Measurements from ENCODE around the gene ZNF625.

GRCh38 chr19:12180377-12180776 is 23.8 kb upstream of the ZNF625 start:
- TF ChIP-seq CTCF (optimal IDR thresholded peaks at IDR 0.05 in 1 of 3, IDR thresholded peaks at IDR 0.05 in 1 of 3, conservative IDR thresholded peaks at IDR 0.05 in 1 of 3; ENCODE audit: extremely low read depth in 1 of 3, insufficient read depth in 2 of 3, low read length in 3 of 3) (no peak), EZH2 (IDR thresholded peaks at IDR 0.05; ENCODE audit: low read length) (no peak)
